GM12873 (cell line): ENCODE results near the gene ONECUT1.

Source experiments
- TF ChIP-seq, protein P1 (sequence below): IDR thresholded peaks from 2 replicates; pipeline ENCODE4 v1.5.1; 2012; ENCODE audit warnings: low read depth, mild to moderate bottlenecking, moderate library complexity, low read length, control low read depth; ENCODE audit not compliant: insufficient read depth; ENCODE audit errors: missing control alignments

ONECUT1 gene

DNA sequence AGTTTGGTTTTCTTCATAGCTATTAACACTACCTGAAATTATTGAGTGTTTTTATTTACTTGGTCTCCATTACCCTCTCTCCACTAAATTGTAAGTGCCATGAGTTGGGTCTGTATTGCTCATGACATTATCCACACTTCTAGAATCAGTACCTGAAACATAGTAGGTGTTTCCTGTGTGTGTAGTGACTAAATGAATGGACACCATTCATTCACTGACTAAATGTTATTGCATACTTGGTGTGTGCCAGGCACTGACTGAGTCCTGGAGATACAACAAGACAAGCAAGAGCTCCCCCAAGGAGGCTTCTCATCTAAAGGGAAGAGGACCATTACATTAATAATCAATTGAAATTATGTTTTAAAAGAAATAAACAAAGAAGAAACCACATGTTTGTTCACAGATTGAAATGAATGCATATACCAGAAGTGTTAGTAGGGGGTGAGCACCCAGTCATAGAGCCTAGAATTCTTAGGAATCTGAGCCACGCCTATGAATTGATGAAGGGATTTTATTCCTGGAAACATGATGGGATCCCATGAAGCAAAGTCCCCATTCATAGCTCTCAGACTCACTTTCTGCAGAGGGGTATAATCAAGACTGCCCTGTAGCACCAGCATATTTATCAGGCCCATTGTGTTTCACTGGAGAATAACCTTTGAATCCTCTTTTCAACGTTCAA, 79.3 kb downstream of the ONECUT1 start:
- TF ChIP-seq, protein P1, sequence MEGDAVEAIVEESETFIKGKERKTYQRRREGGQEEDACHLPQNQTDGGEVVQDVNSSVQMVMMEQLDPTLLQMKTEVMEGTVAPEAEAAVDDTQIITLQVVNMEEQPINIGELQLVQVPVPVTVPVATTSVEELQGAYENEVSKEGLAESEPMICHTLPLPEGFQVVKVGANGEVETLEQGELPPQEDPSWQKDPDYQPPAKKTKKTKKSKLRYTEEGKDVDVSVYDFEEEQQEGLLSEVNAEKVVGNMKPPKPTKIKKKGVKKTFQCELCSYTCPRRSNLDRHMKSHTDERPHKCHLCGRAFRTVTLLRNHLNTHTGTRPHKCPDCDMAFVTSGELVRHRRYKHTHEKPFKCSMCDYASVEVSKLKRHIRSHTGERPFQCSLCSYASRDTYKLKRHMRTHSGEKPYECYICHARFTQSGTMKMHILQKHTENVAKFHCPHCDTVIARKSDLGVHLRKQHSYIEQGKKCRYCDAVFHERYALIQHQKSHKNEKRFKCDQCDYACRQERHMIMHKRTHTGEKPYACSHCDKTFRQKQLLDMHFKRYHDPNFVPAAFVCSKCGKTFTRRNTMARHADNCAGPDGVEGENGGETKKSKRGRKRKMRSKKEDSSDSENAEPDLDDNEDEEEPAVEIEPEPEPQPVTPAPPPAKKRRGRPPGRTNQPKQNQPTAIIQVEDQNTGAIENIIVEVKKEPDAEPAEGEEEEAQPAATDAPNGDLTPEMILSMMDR = no peak

DNA sequence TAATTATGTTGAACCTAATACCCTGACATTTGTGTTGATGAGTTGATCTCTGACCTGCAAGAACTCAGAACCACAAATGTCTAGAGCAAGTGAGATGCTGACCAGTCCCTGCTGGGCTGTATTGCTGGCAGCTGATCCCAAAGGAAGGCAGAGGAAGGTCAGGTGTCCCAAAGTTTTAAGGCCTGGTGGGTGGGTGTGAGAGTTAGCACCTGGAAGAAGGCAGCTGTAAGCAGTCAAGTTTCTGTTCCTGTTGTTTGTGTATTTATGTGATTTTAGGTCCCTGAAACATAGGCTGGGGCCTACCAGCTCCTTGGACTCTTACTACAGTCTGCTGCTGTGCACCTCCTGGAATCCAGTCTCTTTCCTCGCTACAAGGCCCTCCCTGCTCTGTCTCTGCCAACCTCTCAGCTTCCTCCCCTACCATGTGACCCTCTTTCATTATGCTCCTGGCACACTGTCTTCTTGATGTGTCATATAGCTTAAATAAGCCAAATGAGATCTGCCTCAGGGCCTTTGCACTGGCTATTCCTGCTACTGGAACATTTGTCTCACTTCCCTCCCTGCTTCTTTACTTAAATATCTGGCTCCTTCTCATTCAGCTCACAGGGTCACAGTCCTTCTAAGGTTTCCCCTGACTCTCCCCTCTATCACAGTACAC, 80.0 kb downstream of the ONECUT1 start:
- TF ChIP-seq, protein P1 = no peak

DNA sequence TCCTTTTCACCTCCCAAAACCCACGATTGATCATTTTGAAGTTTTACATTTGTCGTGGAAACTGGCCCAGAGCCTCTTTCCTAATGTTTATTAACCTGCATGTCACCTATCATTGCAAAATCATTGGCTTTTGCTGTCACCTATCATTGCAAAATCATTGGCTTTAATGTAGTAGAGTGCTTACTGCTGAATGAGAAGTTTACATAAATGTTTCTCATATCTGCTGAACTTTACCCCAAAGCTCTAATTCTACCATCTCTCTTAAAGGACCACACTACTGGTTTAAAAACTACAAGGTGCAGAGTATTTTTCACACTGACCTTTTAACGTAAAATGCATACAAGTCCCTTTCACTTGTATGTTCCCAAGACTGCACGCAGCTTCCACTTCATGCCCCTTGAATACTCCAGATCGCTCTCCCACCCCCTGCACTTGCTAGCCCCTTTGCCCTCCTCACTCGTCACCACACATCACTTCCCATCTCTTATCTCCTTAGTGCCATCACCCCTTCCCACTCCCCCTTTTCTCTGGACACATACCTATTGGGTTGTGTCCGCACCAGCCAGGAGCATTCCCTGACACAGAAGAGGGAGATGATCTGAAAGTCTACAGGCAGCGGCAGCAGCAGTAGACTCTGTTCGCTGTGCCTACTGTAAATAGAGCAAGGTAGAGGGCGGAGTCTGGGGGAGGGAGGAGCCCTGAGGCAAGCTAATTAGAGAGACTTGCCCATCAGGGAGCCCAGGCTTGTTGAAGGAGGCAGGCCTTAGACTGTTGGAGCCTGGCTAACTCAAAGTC, 80.8 kb downstream of the ONECUT1 start:
- TF ChIP-seq, protein P1 = no peak
